Measurements from ENCODE around the gene ADARB2. TPM values are rescaled to one million over a fixed set of nuclear protein-coding genes. Genes with fewer than 3 reads are reported as not detected.
"Not testable (repeated sequence)": the region's sequence is repeated elsewhere in the genome, so short reads cannot be mapped to it uniquely, and the experiment has no call there.

Gene ADARB2
- total RNA-seq, 2 donors from 2014 or later: 8.0 to 12.2 TPM

DNA sequence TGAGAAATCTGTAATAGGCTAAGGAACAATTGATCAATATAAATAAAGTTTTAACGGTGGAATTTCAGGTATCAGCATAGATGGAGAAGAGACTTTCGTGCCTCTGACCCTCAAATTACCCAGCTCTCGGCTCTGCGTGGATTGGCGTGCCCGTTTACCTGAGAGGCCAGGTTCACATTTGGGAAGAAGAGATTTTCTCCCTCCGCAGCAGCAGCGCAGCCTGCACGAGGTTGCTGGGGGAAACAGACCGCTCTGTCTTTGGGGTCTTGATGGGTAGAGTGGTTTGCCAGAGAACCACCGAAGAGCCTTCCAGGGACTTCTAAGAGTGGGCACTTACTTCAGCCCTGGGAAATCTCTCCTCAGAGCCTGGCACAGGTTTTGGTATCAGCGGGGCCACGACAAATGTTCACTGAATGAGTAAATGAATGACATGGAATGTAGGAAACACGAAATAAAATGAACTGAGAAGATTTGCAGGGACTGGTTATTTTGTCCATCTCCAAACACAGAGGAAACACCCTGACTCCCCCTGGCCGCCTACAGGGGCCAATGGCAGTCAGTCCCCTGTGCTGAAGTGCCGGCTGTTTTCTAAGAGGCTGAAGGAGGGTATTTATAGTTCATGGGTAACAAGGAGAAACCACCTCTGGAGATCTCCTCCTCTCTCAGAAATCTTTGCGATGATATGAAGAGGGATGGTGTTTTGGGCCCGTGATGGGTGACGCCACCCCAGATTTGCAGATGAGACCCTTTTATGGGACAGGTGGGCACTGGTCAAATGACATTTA, 338.5 kb downstream of the ADARB2 start:
- ATAC-seq: no peak
- H3K27me3 ChIP-seq: no peaks in the 10 kb centered on the region
- DNase-seq: no peak
- no peaks in the 10 kb centered on the region for H3K9me3 ChIP-seq
- no peaks in the 10 kb centered on the region for H3K4me1 ChIP-seq
- no peak overlapping the region for H3K27ac ChIP-seq
- intact Hi-C loops (cut with DNase I): no loop called here
- WGBS, 2 donors: 69 to 73% methylated on average over 19 of the region's 19 CpGs
- no peaks in the 10 kb centered on the region for H3K36me3 ChIP-seq (replicated peaks in 1 of 2; ENCODE audit: insufficient read depth in 1 of 2, low read depth in 2 of 2)
- TF ChIP-seq, protein P1, sequence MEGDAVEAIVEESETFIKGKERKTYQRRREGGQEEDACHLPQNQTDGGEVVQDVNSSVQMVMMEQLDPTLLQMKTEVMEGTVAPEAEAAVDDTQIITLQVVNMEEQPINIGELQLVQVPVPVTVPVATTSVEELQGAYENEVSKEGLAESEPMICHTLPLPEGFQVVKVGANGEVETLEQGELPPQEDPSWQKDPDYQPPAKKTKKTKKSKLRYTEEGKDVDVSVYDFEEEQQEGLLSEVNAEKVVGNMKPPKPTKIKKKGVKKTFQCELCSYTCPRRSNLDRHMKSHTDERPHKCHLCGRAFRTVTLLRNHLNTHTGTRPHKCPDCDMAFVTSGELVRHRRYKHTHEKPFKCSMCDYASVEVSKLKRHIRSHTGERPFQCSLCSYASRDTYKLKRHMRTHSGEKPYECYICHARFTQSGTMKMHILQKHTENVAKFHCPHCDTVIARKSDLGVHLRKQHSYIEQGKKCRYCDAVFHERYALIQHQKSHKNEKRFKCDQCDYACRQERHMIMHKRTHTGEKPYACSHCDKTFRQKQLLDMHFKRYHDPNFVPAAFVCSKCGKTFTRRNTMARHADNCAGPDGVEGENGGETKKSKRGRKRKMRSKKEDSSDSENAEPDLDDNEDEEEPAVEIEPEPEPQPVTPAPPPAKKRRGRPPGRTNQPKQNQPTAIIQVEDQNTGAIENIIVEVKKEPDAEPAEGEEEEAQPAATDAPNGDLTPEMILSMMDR (IDR thresholded peaks at IDR 0.05): no peak
- TF ChIP-seq POLR2A (IDR thresholded peaks at IDR 0.05): no peak
- no peak overlapping the region for H3K4me3 ChIP-seq

DNA sequence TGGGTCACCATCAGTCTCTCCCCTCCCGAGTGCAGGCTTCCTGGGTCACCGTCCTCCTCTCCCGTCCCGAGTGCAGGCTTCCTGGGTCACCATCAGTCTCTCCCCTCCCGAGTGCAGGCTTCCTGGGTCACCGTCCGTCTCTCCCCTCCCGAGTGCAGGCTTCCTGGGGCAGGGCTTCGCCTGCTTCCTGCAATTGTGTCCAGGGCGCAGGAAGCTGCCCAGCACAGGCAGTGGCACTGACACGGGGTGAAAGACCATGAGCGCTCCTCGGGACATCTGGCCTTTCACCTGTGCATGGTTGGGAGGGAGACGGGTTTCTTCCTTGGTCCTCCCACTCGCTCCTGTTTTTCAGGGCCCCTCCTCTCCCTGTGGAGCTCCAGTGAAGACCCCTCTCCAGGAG, 339.2 kb downstream of the ADARB2 start:
- H3K27ac ChIP-seq, DNase-seq: not testable (repeated sequence)
- 64 to 68% methylated on average over 14 to 15 of the region's 15 CpGs for WGBS, 2 donors

DNA sequence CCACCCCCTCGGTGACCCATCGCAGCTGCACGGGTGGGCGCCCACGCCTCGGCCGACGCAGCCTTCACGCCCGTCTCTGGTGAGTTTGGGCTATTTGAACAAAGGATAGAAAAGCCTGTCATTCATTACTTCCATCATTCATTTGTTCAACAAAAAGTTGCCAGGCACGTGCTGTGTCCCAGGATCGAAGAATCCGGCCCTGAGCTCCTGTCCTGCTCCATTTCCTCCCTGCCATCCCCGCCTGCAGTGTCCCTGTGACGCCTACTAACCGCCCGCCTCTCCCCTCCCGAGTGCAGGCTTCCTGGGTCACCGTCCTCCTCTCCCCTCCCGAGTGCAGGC, 341.1 kb downstream of the ADARB2 start:
- ATAC-seq (no peak), DNase-seq (no peak)
- no peaks in the 10 kb centered on the region for H3K27me3 ChIP-seq
- H3K4me3 ChIP-seq: no peak overlapping the region
- H3K27ac ChIP-seq: no peak overlapping the region
- intact Hi-C loops (cut with DNase I): no loop called here
- H3K36me3 ChIP-seq (replicated peaks in 1 of 2; ENCODE audit: insufficient read depth in 1 of 2, low read depth in 2 of 2): no peaks in the 10 kb centered on the region
- TF ChIP-seq, protein P1 (IDR thresholded peaks at IDR 0.05): no peak
- TF ChIP-seq POLR2A (IDR thresholded peaks at IDR 0.05): no peak
- no peaks in the 10 kb centered on the region for H3K4me1 ChIP-seq
- no peaks in the 10 kb centered on the region for H3K9me3 ChIP-seq
- WGBS, 2 donors: 79 to 83% methylated on average over 19 to 20 of the region's 20 CpGs

More for the DNA sequence above, 339.2 kb downstream of the ADARB2 start:
- H3K9me3 ChIP-seq; ATAC-seq; H3K36me3 ChIP-seq (replicated peaks in 1 of 2; ENCODE audit: insufficient read depth in 1 of 2, low read depth in 2 of 2); H3K4me3 ChIP-seq; intact Hi-C loops (cut with DNase I); H3K27me3 ChIP-seq; H3K4me1 ChIP-seq: not testable (repeated sequence)

DNA sequence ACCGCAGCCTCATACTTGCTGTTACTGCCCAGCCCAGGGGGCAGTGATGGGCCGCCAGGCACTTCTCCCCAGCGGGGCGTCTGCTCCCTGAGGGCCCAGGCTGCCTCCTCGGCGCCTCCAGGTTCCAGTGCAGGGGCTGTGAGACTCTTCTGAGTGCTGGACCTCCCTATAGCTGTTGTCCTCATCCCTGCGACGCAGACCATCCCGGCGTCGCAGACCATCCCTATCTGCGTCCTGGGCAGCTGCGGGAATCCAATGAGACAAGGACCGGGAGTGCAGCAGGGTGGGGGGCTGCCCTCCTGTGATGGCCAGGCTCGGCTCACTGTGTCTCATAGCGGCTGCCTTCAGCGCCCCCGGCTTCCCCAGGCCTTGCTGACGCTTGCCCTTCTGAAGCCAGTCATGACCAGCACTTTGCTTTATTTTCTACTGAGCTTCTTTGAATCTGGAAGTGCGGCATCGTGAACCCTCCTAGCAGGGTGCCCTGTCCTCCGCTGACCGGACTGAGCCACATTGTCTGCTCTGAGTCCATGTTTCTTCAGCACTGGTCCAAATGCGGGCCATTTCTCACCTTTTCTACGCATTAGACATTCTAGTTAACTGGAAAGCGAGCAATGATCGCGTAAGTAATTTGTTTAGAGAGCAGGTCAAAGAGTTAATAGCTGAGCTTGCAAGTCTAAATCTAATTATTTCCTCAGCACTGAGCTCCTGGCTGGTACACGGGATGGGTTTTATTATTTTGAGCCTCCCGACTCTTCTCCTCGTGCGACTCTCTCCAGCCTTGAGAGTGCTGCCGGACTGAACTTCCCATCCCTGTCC, 341.6 kb downstream of the ADARB2 start:
- WGBS, 2 donors: 80 to 89% methylated on average over 14 to 33 of the region's 33 CpGs
- Histone ChIP-seq H3K4me1 (no peaks in the 10 kb centered on the region), H3K27me3 (no peaks in the 10 kb centered on the region), H3K36me3 (replicated peaks in 1 of 2; ENCODE audit: insufficient read depth in 1 of 2, low read depth in 2 of 2) (no peaks in the 10 kb centered on the region), H3K4me3 (no peak overlapping the region), H3K9me3 (no peaks in the 10 kb centered on the region), H3K27ac (no peak overlapping the region)
- DNase-seq (no peak), ATAC-seq (no peak)
- TF ChIP-seq, protein P1 (IDR thresholded peaks at IDR 0.05): no peak
- no peak for TF ChIP-seq POLR2A (IDR thresholded peaks at IDR 0.05)
- intact Hi-C loops (cut with DNase I): no loop called here

DNA sequence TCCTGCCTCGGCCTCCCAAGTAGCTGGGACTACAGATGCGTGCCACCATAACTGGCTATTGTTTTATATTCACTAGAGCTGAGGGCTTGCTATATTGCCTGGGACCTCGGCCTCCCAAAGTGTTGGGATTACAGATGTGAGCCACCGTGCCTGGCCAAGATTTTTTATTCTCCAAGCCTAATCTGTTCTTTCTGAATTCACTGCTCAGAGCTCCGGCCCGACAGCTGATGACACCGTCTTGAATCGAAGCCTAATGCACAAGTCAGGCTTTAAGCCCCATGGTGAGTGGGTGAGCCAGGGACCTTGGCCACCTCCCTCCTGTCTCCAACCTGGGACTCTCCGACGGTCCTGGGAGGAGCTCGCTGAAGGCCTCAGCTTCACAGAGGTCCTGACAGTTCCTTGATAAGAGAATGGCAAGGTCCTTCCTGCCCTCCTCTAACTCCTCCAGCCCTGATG, 342.3 kb downstream of the ADARB2 start:
- DNase-seq: no peak
- WGBS, 2 donors: 81 to 86% methylated on average over 11 of the region's 11 CpGs
- no peak overlapping the region for H3K27ac ChIP-seq
- H3K36me3 ChIP-seq (replicated peaks in 1 of 2; ENCODE audit: insufficient read depth in 1 of 2, low read depth in 2 of 2): no peaks in the 10 kb centered on the region
- H3K4me3 ChIP-seq: no peak overlapping the region
- no peaks in the 10 kb centered on the region for H3K9me3 ChIP-seq
- no peaks in the 10 kb centered on the region for H3K27me3 ChIP-seq
- intact Hi-C loops (cut with DNase I): no loop called here
- ATAC-seq: no peak
- no peaks in the 10 kb centered on the region for H3K4me1 ChIP-seq
- no peak for TF ChIP-seq POLR2A (IDR thresholded peaks at IDR 0.05)
- TF ChIP-seq, protein P1 (IDR thresholded peaks at IDR 0.05): no peak
